ENCODE data around the gene ZNF502.

- no peak for TF ChIP-seq SP1 (IDR thresholded peaks at IDR 0.05)
- no peak for TF ChIP-seq FOXK2 (IDR thresholded peaks at IDR 0.05)
- no peak for TF ChIP-seq LEF1 (IDR thresholded peaks at IDR 0.05; ENCODE audit: borderline replicate concordance)
Measured at GRCh38 chr3:44687898-44688297, 24.6 kb upstream of the ZNF502 start.

Data from HEK293T (cell line).